A673 (cell line): ENCODE data around the gene TMPRSS7.

Source experiments
- EZH2 ChIP-seq: fragments of 200-600 bp; sonication (generic); IDR thresholded peaks from 2 replicates; pipeline ENCODE4 v1.6.1; 2017; ENCODE audit warnings: borderline replicate concordance, low read depth, mild to moderate bottlenecking, mixed read lengths, antibody characterized with exemption, low read length; ENCODE audit not compliant: poor library complexity, severe bottlenecking
- TF ChIP-seq, protein P1 (sequence below): fragments of 300-800, 200-600 bp; sonication (generic); conservative IDR thresholded peaks from 2 replicates; pipeline ENCODE4 v1.5.1; 2017; ENCODE audit warnings: low read depth, mild to moderate bottlenecking, antibody characterized with exemption, low read length, moderate library complexity, mixed read lengths

- TF ChIP-seq, protein P1, sequence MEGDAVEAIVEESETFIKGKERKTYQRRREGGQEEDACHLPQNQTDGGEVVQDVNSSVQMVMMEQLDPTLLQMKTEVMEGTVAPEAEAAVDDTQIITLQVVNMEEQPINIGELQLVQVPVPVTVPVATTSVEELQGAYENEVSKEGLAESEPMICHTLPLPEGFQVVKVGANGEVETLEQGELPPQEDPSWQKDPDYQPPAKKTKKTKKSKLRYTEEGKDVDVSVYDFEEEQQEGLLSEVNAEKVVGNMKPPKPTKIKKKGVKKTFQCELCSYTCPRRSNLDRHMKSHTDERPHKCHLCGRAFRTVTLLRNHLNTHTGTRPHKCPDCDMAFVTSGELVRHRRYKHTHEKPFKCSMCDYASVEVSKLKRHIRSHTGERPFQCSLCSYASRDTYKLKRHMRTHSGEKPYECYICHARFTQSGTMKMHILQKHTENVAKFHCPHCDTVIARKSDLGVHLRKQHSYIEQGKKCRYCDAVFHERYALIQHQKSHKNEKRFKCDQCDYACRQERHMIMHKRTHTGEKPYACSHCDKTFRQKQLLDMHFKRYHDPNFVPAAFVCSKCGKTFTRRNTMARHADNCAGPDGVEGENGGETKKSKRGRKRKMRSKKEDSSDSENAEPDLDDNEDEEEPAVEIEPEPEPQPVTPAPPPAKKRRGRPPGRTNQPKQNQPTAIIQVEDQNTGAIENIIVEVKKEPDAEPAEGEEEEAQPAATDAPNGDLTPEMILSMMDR, result no peak
- no peak for TF ChIP-seq EZH2
These were observed 43.9 kb downstream of the TMPRSS7 start for GRCh38 chr3:112078125-112079083.
